Cerebellar nuclear complex (tissue), 1 donor: Measurements from ENCODE around the gene MPPED2.

ENCODE experiments used
- DNase-seq, 2 experiments: peaks; one replicate each; lab custom pipeline; 2025; lab: John Stamatoyannopoulos, UW

Gene MPPED2

DNA sequence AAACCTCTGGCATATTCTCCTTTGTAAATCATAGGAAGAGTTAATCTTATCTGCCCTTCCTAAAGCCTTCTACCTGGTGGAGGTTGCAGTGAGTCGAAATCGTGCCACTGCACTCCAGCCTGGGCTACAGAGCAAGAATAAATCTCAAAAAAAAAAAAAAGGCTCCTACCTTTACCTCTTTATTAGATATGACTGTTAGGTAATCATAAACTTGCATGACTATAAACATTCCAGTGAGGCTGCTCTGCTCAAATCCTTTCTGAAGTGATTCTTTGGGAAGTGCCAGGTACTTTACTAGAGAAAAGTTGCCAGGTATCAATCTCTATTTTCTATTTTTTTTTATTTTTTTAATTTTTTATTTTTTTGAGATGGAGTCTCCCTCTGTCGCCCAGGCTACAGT, 59.6 kb downstream of the MPPED2 start:
- no peak for DNase-seq

DNA sequence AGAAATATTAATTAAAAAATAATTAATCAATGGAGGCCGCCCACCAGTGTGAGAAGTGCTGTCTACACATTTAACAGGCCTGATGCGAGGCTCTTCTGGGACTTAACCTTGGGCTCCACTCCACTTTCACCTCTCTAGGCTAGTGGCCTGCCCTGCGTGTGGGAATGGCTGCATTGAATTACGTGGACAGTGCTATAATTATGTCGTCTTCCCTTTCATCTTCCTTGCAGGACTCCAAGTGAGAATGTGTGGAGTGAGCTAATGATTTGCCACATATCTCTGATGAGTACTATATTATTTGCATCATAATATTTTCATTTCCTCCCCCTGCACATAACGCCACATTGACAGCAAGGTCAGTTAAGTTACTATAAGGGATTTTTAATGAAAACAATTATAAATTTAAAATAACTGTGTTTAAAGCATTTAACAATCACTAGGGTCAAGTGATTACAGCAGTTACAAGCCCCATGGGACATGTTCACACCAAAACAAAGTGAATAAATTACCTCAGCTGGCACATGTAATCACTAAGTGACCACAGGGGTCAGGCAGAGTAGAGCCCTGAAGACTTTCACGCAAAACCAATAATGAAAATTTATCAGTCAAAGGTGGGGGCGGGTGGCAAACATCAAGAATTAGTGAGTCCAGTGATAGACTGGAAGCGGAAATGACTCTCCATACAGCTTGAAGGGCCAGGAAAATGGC, 63.5 kb downstream of the MPPED2 start:
- no peak for DNase-seq

DNA sequence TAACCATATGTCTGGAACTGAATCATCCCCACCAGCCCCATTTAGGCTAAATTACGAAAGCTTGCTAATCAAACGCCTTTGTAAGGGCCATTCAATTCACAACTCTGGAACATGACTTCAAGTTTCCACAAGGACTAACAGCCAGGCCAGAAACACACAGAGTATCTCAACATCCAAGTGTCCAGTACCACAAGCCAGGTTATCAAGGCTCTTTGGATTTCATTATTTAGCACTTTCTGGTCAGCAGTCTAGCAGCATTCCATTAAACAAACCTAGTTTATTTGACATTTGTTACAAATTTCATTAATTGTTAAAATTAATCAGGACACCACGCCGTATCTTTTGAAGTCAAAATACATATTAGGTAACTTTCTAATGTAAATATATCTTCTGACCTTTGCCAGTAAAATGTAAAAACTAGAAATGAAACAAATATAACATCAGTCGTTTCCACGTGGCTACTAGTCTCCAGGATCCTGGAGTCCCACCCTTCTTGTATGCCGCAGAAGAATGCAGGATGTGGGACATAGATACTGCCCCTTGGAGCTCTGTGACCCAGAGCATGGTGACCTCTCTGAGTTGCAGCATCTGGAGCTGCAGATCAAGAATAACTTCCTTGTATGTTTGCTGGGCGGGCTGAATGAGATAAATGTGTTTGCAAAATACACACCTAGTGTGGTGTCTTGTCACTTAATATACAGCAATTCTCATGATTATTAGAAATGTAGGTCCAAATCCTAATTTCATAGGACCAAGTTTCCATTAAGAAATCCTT, 64.7 kb downstream of the MPPED2 start:
- no peak for DNase-seq

DNA sequence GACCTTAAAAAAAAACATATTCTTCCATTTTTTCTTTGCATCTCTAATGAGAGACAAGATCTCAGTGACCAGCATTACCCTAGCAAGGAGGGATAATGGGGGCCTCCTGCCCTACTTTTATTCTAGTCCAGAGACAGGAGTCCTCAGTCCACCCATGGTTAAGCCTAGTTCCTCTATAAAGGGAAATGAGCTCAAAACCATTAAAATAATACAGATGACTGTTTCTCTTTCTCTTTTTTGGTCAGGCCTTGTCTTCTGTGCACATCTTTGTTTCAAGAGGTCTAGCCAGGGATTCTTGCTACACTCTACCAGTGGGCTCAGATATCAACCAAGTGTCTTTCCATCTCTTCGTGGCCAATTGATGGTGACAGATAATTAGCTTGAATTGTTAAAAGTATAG, 73.1 kb downstream of the MPPED2 start:
- DNase-seq, result no peak

DNA sequence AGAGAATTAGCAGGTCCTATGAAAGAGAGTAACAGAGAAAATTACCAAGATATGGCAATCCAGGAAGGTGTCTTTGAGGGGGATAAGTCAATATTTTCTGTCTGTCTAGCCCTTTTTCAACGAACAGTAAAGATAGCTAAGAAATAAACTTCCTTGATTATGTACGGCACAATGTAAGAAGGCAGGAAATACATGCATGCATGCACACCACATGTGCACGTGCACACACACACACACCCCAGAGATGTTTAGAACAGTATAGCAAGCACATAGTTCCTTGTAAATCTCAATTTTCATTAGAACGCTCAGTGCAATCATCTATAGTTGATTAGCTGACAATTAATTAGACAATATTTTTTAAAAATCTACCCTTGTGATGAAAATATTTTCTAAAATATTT, 74.7 kb downstream of the MPPED2 start:
- DNase-seq, result no peak

DNA sequence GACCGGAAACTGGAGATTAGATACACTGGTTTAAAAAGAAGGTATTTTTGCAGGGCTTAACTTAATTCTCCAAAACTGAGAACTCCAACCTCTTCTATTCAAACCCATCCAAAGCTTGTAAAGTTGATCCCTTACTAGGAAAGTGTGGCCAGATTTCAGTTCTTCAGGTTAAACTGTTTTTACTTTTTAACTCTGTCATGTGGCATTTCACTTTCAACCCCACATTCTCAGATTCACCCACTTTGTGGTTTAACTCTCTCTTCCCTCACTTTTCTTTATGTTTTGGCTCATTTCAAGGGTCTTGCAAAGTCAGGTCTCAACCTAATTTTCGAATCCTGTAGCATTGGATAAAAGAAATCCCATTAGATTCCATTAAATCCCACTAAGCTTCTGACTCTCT, 75.4 kb downstream of the MPPED2 start:
- DNase-seq, result no peak

DNA sequence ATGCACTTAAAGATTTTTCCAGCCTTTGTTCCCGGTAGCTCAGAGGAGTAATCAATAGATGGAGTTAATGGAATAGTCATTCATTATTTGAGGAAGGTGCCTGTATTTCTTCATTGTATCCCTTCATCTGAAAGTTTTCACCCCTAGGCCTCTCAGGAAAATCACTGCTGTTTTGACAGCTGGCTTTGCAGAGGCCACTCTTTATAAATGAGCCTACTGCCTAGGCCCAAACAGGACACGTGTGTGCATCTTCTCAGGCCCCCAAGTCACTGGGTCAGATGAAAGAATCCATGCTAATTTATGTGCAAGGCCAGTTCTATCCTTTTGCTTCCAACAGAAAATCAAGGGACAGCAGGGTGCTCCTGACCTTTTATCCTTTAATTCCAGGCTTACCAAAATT, 76.8 kb downstream of the MPPED2 start:
- DNase-seq, result no peak

DNA sequence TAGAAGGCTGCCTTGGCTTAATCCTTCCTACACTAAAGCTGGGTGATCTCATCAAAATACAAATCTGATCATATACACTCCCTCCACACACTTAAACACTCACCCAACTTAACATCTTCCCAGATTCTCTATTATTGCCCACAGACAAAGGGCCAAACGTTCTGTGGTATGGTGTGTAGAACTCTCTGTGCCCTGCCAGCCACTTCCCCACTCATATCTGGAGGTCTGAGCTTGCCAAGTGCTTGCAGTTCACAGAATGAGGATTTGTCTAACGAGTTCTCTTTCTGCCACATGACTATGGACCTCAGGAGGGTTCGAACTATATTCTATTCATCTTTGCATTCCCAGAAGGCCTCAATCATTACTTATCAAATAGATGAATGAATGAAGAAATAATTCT, 77.6 kb downstream of the MPPED2 start:
- DNase-seq, result no peak

DNA sequence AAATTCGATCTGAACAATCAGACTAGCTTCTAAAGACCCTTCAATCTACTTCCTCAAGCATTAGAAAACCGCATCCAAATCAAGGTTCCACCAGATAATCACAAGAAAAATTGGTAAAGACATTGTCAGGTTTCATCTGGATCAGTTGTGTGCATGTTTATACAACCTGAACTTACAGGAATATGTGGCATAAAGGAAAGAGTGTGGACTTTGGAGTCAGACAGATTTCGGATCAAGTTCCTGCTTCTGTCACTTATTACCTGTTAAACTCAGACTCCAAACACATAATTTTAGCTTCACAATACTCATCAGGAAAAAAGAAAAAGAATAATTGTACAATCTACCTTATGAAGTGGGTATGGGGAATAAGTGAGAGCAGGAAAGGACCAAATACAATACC, 80.5 kb downstream of the MPPED2 start:
- DNase-seq, result no peak

DNA sequence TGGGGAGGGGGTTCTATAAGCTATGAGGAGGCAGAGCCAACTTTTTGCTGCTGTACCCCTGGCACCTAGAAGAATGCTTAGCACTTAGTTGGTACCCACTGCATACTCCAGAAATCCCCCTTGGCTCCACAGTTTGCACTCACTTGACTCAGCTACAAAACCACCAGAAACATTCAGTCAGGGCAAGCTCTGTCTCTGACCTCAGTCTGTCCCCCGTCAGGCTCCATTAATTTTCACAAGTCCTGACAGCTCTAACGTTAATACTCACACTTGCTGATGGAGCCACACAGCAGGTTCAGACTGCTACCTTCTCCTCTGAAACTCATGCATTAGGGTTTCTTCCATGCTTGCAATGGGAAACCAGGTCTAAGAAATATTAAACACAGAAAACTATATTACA, 81.7 kb downstream of the MPPED2 start:
- DNase-seq, result no peak

DNA sequence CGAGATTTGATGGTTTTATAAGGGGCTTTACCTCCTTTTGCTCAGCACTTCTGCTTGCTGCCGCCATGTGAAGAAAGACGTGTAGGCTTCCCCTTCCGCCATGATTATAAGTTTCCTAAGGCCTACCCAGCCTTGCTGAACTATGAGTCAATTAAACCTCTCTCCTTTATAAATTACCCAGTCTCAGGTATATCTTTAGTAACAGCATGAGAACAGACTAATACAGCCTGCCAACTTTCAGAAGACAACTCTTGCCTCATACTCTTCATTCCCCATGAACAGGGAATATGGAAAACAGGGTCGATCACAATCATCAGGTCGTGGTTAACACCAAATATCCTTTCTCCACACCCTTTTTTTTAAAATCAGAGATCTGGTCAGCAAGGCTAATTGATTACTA, 83.0 kb downstream of the MPPED2 start:
- no peak for DNase-seq

DNA sequence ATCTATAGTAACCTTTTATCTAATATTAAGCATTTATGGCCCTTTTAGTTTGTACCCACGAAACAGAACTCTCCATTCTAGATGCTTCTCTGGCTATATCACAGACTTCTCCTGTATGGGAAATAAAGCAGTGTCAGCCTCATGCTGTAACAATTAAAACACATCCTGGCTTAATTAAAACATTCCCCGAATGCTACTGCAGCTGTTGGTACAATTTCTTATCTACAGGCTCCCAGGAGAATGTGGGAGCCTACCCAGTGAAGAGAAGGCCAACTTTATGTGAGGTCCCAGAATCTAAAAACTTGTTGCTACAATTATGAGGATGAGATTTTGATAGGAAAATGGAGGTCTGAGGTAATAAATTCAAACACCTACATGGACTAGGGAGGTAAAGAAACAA, 83.8 kb downstream of the MPPED2 start:
- DNase-seq, result no peak

DNA sequence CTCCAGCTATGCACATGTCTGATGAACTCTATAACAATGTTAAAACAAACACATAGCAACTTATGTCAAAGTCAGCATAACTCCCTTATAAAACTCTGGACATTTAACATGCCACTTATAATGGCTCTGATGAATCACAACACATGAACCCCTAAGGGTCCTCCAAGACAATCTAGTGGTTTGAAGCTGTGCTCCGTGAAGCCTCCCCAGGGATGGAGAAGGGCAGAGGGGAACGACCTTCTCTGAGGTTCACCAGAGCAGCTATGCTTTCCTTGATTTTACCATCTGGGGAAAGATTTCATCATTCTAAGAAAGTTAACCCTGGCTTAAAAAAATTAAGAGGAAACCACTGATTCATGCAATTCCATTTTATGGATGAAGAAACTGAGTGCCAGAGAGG, 84.4 kb downstream of the MPPED2 start:
- no peak for DNase-seq

DNA sequence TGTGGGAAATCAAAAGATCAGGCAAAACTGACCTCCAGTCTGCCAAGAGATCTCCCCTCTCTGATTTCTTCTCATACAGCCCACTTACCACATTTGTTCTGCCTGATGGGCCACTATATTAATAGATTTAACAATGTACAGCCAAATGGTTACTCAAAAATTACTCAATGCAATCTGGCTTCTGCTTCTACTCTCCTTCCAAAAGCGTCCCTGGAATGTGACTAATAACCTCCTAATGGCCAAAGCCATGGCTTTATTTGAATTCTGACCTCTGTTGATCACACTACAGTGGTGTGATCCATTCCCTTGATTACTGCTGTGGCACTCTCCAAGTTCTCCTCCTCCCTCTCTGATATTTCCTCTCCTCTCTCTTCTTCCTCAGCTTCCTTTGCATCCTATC, 86.2 kb downstream of the MPPED2 start:
- no peak for DNase-seq

DNA sequence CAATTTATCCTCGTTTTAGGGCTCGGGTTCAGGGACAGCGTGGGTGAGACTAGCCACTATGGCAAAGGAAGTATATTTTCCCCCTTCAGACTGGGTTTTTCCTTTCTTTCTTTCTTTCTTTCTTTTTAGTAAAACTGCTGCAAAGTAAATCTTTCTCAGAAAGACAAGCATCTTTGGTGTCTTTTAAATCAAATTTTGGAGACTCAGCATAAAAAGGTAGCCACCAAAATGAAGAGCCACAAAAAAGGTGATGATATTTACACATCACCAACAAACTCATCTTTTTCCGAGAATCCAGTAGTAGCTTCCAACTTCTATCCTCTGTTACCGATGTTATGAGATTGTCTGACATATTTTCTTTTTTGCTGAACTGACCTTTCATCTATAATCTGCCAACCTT, 88.6 kb downstream of the MPPED2 start:
- DNase-seq, result no peak

DNA sequence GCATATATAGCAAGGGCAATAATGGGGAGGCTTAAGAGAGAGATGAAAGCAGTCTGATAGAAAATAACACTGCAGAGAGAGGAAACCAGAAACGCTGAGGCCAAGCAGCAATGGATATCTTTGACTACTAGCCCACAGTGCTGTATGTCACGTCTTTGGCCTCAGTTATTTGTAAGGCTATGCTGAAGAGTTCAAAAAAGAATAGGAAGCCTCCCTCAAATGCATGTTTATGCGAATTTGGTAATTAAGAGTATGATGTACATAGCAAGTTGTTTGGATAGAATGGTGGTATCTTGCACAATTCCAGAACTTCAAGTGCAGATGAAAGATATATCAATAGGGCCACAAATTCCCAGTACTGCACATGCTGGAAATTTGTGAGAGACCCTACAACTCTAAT, 89.2 kb downstream of the MPPED2 start:
- DNase-seq, result no peak

DNA sequence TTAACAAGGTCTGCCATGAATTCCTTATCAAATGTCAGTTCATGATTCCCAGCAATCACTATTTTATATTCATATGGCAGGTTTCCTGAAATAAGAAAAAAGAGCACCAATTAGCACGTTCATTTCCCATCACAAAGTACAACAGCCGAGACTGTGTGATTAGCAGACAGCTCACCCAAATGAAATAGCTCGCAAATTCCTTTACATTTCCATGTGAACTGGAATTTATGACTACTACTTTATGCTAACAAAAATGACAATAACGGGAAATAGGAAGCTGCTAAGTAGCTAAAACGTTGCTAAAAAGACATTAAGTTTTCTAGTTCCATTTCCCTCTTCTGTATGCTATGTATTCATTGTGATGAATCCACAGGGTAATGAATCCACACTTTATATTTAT, 90.7 kb downstream of the MPPED2 start:
- DNase-seq, result no peak

DNA sequence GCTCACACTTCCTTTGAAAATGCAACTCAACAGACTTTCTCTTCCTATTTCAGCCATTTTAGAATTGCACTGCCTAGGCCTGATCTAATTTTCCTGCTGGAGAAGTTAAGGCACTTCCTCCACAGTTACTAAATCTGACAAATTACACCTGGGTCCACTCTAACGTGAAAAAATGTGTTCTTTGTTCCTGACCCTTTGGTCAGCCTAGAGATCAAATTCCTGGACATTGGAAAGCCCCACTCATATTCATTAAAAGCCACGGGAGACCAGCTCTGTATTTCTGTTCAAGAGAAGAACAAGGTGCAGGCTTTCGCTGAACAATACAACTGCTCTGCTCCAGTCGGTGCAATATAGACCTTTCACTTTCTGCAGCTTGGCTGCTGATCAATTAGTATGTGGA, 96.6 kb downstream of the MPPED2 start:
- DNase-seq, result no peak

DNA sequence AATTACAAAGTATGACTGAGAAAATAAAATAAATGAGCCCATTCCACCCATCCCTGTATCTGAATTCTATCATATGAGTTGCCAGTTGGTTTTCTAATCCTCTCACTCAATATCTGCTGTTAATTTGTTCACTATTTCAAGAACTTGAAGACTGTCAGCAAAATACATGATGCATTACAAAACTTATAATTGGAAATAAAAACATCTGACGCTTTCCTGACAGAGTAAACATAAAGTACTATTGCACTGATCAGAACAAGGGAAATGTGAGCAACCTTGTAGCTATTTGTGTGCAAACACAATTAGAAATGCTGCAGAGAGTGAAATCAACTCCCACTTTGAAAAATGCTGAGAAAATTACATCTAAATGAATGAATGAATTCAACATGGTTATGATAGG, 97.1 kb downstream of the MPPED2 start:
- no peak for DNase-seq

DNA sequence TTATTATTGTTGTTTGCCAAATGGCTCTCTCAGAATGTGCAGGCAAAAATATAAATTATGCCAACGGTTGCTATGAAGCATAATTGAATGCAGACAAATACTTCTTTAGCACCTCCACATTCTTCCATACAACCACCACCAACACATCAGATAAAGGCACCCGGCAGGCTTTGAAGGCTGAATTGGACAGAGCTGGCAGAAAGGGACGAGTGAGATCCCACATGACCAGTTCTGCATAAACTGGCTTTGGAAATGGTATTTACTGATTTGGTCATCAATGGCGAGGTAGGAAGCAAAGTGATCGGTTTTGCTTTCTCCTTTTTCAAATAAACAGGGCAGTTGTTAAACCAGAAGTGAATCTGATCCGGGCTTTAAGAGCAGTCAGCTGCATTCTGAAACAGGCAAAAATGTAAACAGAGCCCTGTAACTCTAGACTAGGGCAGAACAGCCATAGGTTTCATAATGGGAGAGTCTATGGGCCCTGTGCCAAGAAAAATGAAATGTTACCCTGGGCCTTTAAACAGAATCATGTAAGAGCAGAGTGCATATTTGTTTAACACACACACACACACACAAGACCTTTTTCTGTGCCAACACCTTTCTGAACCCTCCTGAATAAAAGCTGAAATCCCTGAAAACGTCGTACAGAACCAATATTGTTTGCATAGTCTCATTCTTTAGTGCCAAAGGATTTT, 97.7 kb downstream of the MPPED2 start:
- no peak for DNase-seq

DNA sequence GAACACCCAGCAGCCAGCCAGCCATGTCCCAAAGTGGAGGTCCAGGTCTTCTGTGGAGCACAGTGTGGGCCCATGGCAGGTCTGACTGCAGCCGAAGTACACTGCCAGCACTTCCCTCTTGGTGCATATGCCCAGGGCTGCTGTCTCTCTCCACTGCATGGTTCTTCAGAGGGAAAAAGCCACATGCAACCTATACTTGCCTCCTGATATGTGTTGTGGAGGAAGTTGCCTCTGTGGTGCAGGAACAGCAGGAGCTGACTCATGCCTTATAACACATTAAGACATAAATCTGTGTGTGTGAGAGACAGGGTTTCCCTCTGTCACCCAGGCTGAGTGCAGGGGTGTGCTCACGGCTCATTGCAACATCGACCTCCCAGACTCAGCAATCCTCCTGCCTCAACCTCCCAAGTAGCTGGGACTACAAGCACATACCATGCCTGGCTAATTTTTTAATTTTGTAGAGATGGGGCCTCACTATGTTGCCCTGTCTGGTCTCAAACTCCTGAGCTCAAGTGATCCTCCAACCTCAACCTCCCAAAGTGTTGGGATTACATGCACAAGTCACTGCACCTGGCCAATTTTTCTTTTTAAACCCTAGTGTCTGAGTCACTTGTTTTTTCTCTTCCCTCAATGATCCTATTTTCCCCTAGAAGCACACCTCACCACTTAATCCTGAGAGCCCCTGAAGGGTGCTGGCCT, 98.8 kb downstream of the MPPED2 start:
- DNase-seq, result no peak

DNA sequence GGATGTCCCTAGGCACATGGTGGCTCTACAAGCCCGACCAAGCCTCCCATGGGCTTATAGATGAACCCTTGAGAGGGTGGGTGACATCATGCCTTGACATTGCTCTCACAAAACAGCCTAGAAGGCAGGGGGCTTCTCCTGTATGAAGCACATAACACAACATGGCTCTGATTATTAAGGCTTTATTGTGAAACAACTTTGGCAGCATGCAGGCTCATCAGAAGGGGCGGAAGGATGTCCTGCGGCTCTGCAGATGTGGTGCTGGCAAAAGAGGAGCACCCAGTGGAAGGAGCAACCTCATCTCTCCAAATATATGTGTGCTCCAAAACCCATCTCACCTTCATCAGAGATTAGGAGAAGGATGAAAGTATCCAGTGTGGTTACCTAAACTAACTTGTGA, 100.4 kb downstream of the MPPED2 start:
- DNase-seq, result no peak

DNA sequence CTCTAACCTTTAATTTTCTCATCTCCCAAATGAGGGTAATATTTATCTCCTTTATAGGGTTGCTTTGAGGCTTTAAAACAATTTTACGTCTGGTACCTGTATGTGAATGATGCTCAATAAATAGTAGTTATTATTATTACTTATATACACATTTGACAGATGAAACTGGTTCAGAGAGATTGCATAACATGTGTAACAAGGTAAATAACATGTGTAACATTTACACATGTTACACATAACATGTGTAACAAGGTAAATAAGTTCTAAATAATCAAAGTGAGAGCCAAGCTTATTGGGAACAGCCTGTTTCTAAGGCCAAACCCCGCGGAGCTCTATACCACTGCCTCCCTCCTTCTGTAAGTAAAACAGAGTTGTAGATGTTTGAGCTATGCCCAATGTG, 100.9 kb downstream of the MPPED2 start:
- no peak for DNase-seq
